Right renal cortex interstitium (tissue), 3 donors: ENCODE measurements around the gene GALNT10. TPM values are rescaled to one million over a fixed set of nuclear protein-coding genes. Genes with fewer than 3 reads are reported as not detected.

Experiments
- DNase-seq, 3 donors: peaks; one replicate each; pipeline ENCODE4 v3.0.0-alpha.2; 2013; ENCODE audit warnings: low read depth in 3 of 3, low spot score in 2 of 3
- polyA plus RNA-seq, 3 donors: library from polyadenylated mRNA; unstranded; fragments of 120-200 nt; gene quantifications; one replicate each; pipeline ENCODE4 v1.2.1, GENCODE V29; 2013; ENCODE audit not compliant: insufficient read length in 3 of 3

GALNT10 gene
- polyA plus RNA-seq, 3 donors = 25.7 to 29.4 (median 27.4) TPM

DNA sequence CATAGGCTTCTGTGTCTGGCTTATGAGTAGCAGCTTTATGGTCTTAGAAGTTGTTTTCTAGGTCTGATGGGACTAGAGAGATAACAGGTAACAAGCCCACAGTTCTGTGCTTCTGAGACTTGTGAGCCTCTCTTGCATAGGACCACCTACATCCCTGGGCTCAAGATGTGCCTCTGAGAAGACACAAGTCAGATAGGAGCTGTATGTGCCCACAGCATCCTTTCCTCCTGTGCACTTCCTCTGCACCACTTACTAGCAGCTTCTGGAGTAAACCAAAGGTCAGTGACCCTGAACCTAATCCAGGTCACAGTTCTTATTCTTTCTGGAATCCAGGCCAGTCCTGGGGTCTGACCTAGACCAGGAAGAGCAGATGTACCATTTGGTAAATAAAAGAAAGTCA lies 40.0 kb downstream of the GALNT10 start:
- no peak for DNase-seq

DNA sequence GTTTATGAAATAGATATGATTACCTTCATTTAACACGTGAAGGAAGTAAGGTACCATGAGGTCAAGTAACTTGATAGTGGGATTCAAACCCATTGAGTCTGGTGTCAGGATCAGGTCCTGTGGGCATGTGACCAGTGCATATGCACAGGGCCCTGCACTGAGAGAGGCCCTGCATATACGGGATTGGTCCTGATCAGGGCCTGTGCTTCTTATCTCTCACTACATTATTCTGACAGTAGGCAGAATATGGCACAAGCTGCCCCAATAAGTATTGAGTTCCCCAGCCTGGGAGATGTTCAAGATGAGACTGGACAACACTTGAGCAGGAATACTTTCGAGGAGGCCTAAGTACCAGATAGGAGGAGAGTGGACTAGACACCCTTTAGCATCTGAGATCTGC lies 44.0 kb downstream of the GALNT10 start:
- no peak for DNase-seq

DNA sequence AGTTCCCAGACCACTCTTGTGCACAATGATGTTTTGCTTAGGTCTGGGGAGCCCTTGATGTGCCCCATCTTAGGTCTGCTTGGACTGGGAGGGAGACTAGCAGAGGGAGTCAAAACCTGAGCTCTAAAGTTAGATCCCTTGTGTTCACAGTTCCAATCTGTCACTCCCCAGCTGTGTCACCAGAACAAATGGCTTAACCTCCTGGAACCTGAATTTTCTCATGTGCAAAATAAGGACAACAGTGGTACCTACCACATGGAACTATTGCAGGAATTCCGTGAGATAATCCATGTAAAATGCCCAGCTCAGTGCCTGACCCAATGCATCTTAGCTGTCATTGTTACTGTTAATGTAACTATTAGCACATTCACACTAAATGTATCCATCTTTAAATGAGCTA lies 45.5 kb downstream of the GALNT10 start:
- DNase-seq = no peak

DNA sequence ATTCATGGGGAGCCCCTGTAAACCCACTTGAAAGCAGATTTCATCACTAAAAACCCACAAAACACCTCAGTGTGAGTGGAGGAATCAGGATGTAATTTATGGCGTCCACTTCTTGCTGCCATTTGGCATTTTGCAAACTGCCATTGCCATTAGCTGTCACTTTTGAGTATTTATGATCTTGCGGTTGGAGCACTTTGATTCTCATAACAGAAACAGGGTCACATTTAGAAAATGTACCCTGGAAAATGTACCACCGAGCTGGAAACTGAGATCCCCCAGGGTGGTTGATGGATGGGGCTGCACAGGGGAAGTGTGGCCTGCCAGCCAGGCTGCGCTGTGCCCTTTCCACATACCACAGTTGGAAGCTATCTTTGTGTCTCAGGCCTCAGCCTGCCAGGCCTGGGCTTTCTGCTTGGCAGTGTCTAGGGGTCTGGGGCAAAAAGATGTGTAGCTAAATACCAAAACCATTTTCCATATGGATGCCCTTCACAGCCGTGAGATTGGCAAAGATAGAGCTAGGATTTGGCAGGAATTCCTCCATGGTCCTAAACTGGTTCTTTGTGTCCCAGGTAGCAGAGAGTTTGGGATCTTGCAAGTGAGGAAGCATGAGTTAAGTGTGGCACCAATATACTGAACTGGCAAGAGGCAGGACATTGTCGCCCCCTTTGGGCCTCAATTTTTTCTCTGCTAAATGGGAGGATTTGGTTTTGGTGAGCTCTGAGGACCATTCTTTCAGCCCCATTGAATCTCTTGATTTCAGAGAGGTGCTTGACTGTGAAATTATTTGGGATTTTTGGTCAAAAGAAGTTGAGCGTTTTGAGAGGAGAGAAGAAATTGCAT lies 46.2 kb downstream of the GALNT10 start:
- no peak for DNase-seq

DNA sequence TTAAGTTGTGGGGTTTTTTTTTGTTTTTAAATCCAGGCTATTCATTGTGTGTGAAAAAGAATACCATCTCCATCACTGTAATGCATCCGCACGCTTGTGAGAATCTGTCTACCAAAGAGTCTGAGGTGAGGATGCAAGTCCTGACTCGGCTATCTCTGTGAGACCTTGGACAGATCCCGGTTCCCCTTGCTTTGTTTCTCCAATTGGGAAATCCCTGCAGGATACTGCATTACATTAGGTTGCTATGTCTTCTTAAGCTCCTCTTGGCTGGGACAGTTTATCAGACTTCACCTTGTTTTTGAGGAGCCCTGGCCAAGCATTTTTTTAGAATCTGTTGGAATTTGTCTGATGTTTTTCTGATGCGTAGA lies 46.8 kb downstream of the GALNT10 start:
- DNase-seq = no peak

DNA sequence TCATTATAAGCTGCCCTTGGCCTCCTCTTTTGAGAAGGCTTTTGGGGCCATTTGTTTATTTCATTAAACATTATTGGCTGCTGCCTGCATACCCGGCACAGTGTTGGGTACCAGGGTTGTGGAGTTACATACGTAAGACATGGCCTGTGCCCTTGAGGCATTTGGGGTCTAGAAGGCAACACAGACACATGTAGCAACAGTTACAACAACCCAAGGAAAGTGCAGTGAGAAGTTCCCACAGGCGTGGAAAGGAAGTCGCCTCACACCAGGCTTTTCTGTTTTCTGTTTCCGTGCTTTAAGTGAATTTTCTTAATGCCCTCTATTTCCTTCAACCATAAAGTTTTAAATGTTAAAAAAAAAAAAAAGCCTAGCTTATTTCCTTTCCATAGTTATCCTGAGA lies 47.4 kb downstream of the GALNT10 start:
- DNase-seq = no peak

DNA sequence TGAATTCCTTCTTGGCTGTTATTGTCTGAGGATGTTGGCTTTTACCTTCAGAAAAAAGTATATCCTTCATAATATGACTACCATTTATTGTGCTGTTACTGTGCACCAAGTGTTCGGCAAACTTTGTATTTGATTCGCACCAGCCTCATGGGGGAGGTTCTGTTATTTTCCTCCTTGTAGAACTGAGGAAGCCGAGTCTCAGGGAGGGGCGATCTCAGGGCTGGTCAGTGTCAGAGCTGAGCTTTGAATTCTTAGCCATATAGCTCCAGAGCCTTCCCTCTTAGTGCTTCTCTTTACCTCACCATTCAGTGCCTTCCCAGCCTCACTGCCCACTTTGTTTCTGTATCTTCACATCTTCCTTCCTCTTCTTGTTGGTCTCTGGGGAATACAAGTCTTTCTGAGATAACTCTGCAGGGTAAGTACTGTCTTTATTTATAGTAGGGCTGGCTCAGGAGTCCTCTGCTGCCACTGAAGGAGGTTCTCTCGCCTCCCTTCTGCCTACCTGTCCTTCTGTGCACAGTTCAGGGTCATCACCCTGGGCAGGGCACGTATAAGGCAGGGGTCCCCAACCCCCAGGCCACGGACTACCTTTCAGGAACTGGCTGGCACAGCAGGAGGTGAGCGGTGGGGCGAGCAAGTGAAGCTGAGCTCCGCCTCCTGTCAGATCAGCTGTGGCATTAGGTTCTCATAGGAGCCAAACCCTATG lies 48.4 kb downstream of the GALNT10 start:
- DNase-seq = no peak

DNA sequence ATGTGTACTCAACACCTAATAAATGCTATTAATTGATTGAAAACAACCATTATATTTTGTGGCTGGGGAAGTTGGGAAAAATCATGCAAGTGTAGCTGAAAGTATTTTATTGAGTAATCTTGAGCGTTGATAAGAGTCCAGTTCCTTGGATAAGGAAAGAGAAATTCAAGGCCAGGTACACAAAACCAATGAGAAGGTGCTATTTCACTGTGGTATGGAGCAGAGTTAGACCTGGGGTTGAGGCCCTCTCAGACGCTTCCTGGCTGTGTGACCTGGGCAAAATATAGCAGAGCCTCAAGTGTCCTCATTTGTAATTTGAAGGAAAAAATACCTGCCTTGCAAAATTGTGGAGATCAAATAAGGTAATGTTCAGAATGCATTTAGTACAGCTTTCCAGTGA lies 50.1 kb downstream of the GALNT10 start:
- no peak for DNase-seq

DNA sequence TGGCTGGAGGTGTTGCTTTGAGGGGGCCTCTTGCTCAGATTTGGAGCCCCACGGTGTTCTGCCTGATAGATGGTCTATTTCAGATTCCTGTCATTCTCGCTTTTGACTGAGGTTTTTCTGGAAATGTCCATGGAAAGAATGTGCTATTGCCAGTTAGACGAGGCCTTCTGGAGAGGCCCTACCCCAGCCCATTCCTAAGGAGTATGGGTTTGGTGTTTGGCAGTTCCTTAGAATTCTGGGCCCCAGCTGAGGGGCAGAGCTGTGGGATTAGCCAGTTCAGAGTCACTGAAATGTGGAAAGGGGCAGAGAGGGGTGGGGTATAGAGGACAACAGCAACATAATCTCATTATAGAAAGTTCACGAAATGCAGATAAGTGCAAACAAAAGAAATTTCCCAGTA lies 50.5 kb downstream of the GALNT10 start:
- DNase-seq = no peak

DNA sequence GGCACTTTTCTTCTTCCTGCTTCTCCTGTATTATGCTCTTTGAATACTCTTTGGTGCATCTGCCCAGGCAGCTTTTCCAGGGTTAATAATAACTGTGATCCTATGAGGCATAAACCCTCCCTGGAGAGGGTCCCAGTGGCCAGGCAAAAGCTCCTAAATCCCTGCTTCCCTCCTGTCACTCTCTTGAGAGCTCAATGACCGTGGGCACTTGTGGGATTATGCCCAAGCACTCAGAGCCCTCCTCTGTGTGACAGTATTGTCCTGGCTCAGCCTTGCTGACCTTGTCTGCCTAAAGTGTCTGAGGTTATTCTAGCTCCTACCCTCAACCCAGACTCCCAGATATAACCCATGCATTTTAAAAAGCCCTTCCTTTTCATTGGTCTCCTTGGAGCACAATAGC lies 51.9 kb downstream of the GALNT10 start:
- DNase-seq = no peak

DNA sequence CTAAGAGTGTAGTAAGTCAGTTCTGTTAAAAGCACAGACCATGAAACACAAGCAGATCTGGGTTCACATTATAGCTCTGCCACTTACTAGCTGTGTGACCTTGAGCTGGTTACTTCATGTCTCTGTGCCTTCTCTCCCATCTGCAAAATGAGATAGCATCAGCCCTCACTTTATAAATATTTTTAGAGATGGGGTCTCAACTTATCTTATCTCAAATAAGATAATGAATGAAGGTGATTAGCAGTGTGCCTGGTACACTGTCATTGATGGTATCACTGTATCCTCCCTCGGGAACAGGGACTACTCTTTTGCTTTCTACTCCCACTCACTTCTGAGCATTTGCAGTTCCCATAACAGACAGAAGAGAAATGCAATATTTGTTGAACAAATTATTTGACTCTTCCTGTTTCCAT lies 52.4 kb downstream of the GALNT10 start:
- no peak for DNase-seq

DNA sequence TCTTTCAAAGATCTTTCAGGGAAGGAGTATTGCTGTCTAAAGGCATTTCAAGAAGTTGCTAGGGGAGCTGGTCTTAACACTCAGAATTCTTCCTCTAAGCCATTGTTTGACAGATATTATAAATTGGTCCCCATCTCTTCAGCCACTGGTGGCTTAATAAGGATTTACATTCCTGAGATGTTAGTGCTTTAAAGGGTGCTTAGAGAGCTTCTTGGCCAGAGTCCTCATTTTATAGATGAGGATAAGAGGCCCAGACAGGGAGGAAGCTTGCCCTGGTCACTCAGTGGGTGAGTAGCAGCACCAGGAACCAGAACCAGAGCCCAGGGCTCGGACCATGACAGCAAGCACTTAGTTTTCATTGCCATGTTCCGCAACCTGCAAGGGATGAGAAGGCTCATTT lies 53.2 kb downstream of the GALNT10 start:
- no peak for DNase-seq

DNA sequence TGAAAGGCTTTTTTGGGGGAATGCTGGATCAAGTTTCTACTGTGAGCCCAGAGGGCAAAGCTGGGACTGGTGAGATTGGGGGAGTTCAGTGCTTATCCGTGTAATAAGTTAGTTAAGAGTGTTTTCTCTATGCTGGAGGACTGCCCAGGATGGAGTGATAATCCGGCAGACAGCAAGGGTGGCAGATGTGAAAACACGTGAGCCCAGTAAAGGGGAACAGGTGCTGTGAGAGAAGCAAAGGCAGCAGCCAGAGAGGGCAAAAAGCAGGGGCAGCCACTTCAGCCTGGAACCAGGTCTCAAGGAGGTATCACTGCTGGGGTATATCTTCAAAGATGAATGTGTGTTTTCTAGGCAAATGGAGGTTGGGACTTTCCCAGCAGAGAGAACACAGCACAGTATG lies 53.9 kb downstream of the GALNT10 start:
- DNase-seq = no peak

DNA sequence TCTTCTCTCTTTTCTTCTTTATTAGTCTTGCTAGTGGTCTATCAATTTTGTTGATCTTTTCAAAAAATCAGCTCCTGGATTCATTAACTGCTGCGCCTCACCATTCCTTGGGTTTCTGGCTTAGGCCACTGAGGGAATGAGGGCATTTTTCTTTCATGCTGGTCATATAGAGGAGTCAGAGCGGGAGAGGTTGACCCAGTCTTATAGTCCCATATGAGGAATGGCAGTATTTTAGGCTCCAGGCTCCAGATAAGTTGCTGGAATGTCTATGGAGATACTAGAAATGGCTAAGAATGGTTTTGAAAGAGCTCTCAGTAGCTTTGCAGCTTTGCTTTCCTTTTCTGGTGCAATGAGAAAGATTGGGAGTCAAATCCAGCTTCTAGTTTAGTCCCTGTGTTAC lies 58.2 kb downstream of the GALNT10 start:
- no peak for DNase-seq

DNA sequence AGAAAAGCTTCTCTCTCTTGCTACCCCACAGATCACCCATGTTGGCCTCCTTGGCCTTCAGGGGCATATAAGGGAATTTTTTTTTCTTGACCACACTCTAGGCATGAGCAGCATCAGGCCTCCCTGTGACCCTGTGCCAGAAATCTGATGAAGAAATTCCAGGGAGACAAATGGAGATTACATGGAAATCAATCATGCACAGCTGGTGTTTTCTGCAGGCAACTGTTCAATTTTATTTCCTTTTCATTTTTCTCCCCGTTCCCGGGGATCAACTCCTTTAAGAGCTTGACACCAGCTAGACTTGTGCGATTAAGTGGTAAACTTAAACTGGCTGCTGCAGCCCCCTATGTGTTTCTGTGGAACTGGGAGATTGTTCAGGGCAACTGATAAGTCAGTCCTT lies 59.3 kb downstream of the GALNT10 start:
- no peak for DNase-seq

DNA sequence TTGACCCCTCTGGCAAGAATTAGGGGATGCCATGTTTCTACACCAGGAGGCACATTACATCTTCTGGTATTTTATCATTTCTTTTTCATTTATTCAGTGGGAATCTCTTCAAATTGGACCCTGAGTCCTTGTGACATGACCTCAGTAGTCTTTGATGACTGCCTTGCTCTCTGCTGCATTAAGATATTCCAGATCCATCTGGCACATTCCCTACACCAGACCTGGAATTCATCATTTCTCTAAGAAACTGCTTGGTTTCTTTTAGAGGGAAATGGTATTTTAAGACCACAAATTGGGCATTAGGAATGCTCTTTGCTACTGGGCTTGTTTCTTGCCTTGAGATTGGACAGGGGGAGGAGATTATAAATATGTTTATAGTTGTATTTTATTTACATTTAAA lies 61.0 kb downstream of the GALNT10 start:
- no peak for DNase-seq

DNA sequence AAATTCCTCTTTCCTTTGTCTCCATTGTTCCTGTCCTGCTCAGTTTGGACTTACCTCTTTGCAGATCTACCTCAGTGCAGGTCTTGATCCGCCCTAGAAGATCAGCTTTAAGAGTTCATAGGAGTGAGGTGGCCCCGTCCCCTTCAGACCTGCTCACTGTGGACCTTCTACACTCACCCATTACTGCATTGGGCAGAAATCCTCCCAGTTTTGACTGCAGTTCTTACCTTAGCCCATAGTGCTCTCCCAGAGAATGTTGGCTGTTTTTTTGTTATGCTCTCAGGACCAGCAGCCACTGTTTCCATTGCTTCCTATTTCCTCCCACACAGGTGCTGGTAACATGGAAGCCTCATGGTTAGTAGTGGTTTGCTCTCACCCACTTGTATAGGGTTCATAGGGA lies 63.3 kb downstream of the GALNT10 start:
- DNase-seq = no peak

DNA sequence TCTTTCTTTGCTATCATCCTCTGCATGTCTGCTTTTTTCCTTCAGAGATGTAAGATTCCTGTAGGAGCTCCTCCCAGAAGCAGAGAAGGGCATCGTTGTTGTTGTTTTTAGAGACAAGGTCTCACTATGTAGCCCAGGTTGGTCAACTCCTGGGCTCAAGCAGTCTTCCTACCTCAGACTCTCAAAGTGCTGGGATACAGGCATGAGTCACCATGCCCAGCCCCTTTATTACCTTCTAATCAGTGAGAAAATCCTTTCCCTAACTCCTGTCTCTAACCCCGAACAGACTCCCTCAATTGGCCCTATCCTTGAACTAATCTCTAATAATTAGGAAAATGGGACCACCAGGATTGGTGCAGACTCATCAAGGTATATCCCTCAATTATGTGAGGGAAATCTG lies 64.4 kb downstream of the GALNT10 start:
- DNase-seq = no peak

DNA sequence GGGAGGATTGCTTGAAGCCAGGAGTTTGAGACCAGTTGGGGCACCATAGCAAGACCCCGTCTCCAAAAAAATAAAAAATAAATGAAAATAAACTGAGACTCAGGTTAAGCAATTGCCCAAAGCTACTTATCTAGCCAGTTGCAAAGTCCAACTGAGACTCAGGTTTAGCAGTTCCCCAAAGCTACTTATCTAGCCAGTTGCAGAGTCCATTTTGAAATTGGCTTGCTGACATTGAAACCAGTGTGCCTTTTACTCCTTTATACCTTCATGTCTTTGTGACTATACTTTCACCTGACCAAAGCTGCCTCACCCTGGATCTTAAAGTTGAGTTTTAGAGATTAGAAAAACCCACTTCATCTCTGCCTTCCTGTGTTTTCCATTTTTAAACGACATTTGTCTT lies 66.5 kb downstream of the GALNT10 start:
- no peak for DNase-seq

DNA sequence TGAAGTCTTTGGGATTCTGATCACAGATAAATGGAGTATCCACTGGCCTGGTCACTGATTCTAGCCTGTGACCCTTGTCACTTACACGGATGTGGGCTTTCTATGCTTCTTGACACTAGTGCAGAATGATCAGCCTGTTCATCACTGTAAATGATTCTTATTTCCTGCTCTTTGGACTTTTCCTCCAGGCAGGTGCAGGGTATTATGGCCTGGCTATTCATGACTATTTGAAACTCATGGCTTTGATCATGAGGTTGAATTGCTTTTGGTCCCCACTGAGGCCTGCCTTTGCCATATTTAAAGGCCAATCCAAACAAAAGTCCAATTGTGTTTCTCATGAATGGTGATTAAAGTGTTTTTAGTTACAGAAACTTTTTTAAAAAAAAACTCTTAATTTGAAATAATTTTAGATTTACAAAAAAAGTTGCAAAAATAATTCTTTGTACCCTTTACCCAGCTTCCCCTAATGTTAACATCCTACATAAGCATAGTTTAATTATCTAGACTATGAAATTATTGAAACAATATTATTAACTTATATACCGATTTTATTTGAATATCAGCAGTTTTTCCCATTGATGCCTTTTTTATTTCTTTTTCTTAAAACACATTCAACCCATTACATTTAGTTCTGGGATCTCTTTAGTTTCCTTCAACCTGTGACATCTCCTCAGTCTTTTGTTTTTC lies 68.1 kb downstream of the GALNT10 start:
- no peak for DNase-seq

DNA sequence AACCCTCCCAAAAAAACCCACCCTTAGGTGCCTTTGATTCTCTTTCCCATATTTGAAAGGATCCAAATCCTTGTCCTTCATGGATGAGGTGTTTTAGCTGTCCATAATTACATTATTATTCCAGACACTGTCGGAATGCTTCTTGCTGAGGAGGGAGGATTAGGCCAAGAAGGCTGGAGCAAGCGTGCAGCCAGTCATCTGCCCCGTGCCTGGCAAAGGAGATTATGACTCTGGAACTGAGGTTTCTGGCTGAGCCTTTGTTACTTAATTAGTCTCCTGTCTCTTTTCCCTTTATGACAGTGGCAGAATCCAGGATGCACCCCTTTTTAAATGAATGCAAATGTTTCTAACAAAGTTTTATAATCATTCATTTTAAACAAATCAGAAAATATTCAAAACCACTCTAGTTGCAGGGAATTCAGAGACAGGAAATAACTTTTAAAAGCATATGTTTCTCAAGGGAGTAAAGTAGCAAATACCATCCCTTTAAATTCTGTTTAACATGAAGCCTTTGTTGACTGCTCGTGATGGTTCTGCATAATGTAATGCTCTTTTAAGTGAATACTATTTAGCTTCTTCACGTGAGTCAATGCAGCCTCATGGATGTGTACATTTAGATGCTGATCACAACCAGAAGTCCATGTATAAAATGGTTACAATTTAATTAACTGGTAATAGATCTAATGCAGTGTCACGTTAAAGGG lies 69.8 kb downstream of the GALNT10 start:
- no peak for DNase-seq
